GM06990 (cell line): ENCODE results near the gene CLCA2.

Experiments used
- DNase-seq: peaks from one replicate; pipeline ENCODE4 v3.0.0-alpha.2; 2011; ENCODE audit not compliant: insufficient read length; ENCODE audit errors: extremely low read depth
- H3K27me3 ChIP-seq: replicated peaks from 2 replicates; pipeline ENCODE4 v1.6.0; 2011; ENCODE audit warnings: low read length; ENCODE audit not compliant: control insufficient read depth, insufficient read depth
- H3K36me3 ChIP-seq: 2 replicates; pipeline ENCODE4 v1.5.1; 2011; ENCODE audit warnings: low read length; ENCODE audit not compliant: control insufficient read depth, insufficient read depth
- H3K4me3 ChIP-seq: replicated peaks from 2 replicates; pipeline ENCODE4 v1.5.1; 2011; ENCODE audit warnings: low read depth, mild to moderate bottlenecking, control low read depth, low read length
- CTCF ChIP-seq: IDR thresholded peaks from 2 replicates; pipeline ENCODE4 v1.5.1; 2011; ENCODE audit warnings: low read length, control low read depth, mild to moderate bottlenecking, inconsistent platforms; ENCODE audit not compliant: insufficient read depth, poor library complexity, severe bottlenecking

The CLCA2 gene

GRCh38 chr1:86477256-86477655, 53.3 kb downstream of the CLCA2 start:
- no peak overlapping the region for H3K4me3 ChIP-seq
- no peak for DNase-seq
- TF ChIP-seq CTCF, result no peak
- no peaks in the 10 kb centered on the region for H3K27me3 ChIP-seq
- H3K36me3 ChIP-seq, result no peaks in the 10 kb centered on the region

GRCh38 chr1:86477682-86478081, 53.7 kb downstream of the CLCA2 start:
- no peak for TF ChIP-seq CTCF
- H3K36me3 ChIP-seq, result no peaks in the 10 kb centered on the region
- DNase-seq, result no peak
- H3K4me3 ChIP-seq, result no peak overlapping the region
- H3K27me3 ChIP-seq, result no peaks in the 10 kb centered on the region

GRCh38 chr1:86478416-86479156, 54.6 kb downstream of the CLCA2 start:
- no peak for DNase-seq
- TF ChIP-seq CTCF, result no peak
- Histone ChIP-seq H3K27me3 (no peaks in the 10 kb centered on the region), H3K36me3 (no peaks in the 10 kb centered on the region), H3K4me3 (no peak overlapping the region)

- no peak for TF ChIP-seq CTCF
- no peak overlapping the region for H3K4me3 ChIP-seq
- H3K27me3 ChIP-seq, result no peaks in the 10 kb centered on the region; the same call in 1 of the 2 replicates
- no peak for DNase-seq
- H3K36me3 ChIP-seq, result no peaks in the 10 kb centered on the region
These were observed 58.0 kb downstream of the CLCA2 start for GRCh38 chr1:86481966-86482365.

DNA sequence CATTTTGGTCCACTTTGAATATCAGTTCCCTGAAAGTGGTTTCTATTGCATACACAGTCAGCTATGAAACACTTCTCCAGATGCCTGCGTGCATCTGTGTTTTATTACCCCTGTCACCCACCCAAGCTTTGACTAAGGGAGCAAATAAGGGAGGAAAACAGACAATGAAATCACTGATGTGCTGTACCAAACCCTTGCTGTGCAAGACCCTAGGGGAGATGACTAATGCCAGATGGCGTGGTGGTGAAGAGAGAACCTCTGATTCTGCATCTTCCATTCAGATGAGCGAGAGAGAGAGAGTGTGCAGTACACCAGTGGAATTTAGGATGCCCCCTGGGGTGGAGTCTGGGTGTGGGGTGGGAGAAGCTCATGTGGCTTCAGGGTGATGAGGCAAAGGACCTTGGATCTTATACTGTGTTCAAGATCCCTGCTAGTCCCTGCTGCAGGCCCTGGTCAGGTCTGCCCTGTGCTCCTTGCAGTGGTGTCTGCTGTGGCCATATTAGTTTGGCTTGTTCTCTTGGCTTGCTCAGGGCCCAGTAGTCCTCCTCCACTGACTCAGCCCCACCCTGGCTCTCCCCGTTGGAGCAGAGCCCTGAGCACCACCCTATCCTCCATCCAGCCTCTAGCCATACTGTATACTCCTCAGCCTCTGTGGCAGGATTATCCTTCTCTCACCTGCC, 63.3 kb downstream of the CLCA2 start:
- Histone ChIP-seq H3K27me3 (no peaks in the 10 kb centered on the region; the same call in none of the 2 replicates), H3K36me3 (no peaks in the 10 kb centered on the region), H3K4me3 (no peak overlapping the region)
- TF ChIP-seq CTCF, result no peak
- no peak for DNase-seq

- Histone ChIP-seq H3K36me3 (no peaks in the 10 kb centered on the region), H3K4me3 (no peak overlapping the region), H3K27me3 (no peaks in the 10 kb centered on the region; the same call in none of the 2 replicates)
- no peak for TF ChIP-seq CTCF
- no peak for DNase-seq
These were observed 63.8 kb downstream of the CLCA2 start for GRCh38 chr1:86487811-86488141.
